ENCODE data around the gene CDH12. TPM values are rescaled to one million over a fixed set of nuclear protein-coding genes. Genes with fewer than 3 reads are reported as not detected.

Gene CDH12
- polyA plus RNA-seq, 2 of the 4 experiments (the other 2 are of a cell fraction) = 0.04 TPM; not detected in 1

DNA sequence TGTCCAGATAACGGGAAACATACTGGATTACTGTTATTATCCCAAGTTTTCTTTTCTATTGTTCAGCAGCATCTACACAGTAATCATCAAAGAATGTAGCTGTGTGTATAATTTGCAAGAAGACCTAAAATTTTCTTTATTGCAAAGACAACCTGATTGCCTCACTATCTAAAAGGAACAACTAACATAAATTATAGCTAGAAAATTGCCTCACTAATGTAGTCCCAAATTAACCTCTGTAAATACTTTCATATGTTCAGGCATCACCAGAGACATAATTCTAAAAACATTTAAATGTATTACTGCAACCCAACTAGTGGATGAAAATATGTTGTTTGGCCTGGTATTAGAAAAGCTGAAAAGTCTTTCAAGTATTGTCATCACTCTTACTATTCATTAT is 275.4 kb downstream of the CDH12 start:
- FAIRE-seq = no peak
- POLR2A ChIA-PET = no interaction called here
- TF ChIP-seq, protein P1, sequence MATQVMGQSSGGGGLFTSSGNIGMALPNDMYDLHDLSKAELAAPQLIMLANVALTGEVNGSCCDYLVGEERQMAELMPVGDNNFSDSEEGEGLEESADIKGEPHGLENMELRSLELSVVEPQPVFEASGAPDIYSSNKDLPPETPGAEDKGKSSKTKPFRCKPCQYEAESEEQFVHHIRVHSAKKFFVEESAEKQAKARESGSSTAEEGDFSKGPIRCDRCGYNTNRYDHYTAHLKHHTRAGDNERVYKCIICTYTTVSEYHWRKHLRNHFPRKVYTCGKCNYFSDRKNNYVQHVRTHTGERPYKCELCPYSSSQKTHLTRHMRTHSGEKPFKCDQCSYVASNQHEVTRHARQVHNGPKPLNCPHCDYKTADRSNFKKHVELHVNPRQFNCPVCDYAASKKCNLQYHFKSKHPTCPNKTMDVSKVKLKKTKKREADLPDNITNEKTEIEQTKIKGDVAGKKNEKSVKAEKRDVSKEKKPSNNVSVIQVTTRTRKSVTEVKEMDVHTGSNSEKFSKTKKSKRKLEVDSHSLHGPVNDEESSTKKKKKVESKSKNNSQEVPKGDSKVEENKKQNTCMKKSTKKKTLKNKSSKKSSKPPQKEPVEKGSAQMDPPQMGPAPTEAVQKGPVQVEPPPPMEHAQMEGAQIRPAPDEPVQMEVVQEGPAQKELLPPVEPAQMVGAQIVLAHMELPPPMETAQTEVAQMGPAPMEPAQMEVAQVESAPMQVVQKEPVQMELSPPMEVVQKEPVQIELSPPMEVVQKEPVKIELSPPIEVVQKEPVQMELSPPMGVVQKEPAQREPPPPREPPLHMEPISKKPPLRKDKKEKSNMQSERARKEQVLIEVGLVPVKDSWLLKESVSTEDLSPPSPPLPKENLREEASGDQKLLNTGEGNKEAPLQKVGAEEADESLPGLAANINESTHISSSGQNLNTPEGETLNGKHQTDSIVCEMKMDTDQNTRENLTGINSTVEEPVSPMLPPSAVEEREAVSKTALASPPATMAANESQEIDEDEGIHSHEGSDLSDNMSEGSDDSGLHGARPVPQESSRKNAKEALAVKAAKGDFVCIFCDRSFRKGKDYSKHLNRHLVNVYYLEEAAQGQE (IDR thresholded peaks at IDR 0.05) = no peak
- TF ChIP-seq JUN (IDR thresholded peaks at IDR 0.05) (no peak), KDM1A (IDR thresholded peaks at IDR 0.05; ENCODE audit: low read depth) (no peak), TFCP2L1 (CRISPR knock-in tag; IDR thresholded peaks at IDR 0.05) (no peak), HOXB13 (CRISPR knock-in tag; IDR thresholded peaks at IDR 0.05; ENCODE audit: low read depth) (no peak), EHF (CRISPR knock-in tag; IDR thresholded peaks at IDR 0.05) (no peak), MAFK (IDR thresholded peaks at IDR 0.05; ENCODE audit: partially characterized antibody) (no peak), NFE2L2 (conservative IDR thresholded peaks at IDR 0.05; ENCODE audit: low read length) (no peak), ZSCAN20 (CRISPR knock-in tag; IDR thresholded peaks at IDR 0.05) (no peak), POLR2AphosphoS2 (conservative IDR thresholded peaks at IDR 0.05; ENCODE audit: low read length) (no peak), JUNB (IDR thresholded peaks at IDR 0.05) (no peak), BHLHE40 (IDR thresholded peaks at IDR 0.05; ENCODE audit: low read depth, low read length) (no peak), FOSL2 (IDR thresholded peaks at IDR 0.05) (no peak), FOSL2 (CRISPR knock-in tag; IDR thresholded peaks at IDR 0.05) (no peak), KDM5A (IDR thresholded peaks at IDR 0.05) (no peak)
- H3K9me3 ChIP-seq = no peaks in the 10 kb centered on the region
- no peak for DNase-seq (ENCODE audit: low read depth in 1 of 2, low spot score in 1 of 2)
- ATAC-seq = no peak
- H3K4me2 ChIP-seq = no peak overlapping the region
- H3K27ac ChIP-seq = no peak overlapping the region
- no peak overlapping the region for H3K4me3 ChIP-seq
- CTCF ChIA-PET = no interaction called here
- 6% methylated on average over 1 of the region's 1 CpG for WGBS (ENCODE audit: missing lambda C conversion rate)
- no peaks in the 10 kb centered on the region for H3K4me1 ChIP-seq

DNA sequence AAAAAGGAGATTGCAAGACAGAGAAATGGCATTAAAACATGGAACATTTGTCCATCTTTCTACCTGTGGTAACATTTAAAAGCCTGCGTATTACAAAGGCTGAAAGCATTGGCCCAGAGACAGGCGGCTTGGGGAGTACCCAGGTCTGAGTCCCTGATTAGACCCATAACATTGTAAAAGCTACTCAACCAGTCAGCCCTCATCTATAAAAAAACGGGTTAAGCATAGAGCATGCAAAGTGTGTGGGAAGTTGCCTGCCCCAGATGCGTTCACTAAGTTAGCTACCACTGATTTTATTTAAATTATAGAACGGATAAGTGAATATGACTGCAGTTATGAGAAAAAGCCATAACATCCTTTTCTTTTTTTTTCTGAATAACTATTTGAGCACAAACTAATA is 276.1 kb downstream of the CDH12 start:
- Histone ChIP-seq H3K4me3 (no peak overlapping the region), H3K9me3 (no peaks in the 10 kb centered on the region), H3K4me1 (no peaks in the 10 kb centered on the region), H3K27ac (no peak overlapping the region), H3K4me2 (no peak overlapping the region)
- WGBS (ENCODE audit: missing lambda C conversion rate) = 26% methylated on average over 5 of the region's 5 CpGs
- no peak for FAIRE-seq
- POLR2A ChIA-PET = no interaction called here
- no peak for DNase-seq (ENCODE audit: low read depth in 1 of 2, low spot score in 1 of 2)
- CTCF ChIA-PET = interaction anchor here (0.6 kb wide), 1 partner anchor 564 kb away, joined by 3 read pairs; no protein-coding TSS in a partner anchor
- ATAC-seq = no peak
- TF ChIP-seq TFCP2L1 (CRISPR knock-in tag; IDR thresholded peaks at IDR 0.05) (no peak), MAFK (IDR thresholded peaks at IDR 0.05; ENCODE audit: partially characterized antibody) (no peak), KDM5A (IDR thresholded peaks at IDR 0.05) (no peak)

DNA sequence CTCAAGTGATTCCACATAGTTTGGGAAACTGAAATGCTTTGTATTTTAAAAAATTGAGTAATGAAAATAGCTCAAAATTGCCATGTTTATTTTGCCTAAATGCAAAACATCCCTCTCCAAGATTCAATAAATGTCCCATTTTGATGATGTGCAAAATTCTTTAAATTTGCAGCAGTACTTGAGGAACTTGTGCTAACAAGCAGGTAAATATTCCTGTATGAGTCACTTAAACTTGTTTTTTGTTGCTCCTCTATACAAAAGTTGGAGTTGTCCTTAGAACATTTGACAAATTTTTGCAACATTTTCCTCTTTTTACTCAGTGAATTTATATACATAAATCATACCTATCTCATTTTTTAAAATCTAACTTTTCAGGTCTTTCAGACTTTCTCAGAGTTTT is 280.2 kb downstream of the CDH12 start:
- H3K4me2 ChIP-seq = no peak overlapping the region
- H3K4me3 ChIP-seq = no peak overlapping the region
- TF ChIP-seq, protein P1 (IDR thresholded peaks at IDR 0.05) = no peak
- TF ChIP-seq ZNF302 (CRISPR knock-in tag; IDR thresholded peaks at IDR 0.05) (no peak), ESRRA (IDR thresholded peaks at IDR 0.05; ENCODE audit: borderline replicate concordance, low read length) (no peak), RFX5 (IDR thresholded peaks at IDR 0.05) (no peak), HDAC2 (IDR thresholded peaks at IDR 0.05) (no peak), PHF8 (IDR thresholded peaks at IDR 0.05; ENCODE audit: borderline replicate concordance, low read depth) (no peak), GATA3 (IDR thresholded peaks at IDR 0.05; ENCODE audit: borderline replicate concordance) (no peak), JUNB (IDR thresholded peaks at IDR 0.05) (no peak), KDM1A (IDR thresholded peaks at IDR 0.05; ENCODE audit: low read depth) (no peak)
- no peaks in the 10 kb centered on the region for H3K9me3 ChIP-seq
- no peak for DNase-seq (ENCODE audit: low read depth in 1 of 2, low spot score in 1 of 2)
- no peak for FAIRE-seq
- H3K4me1 ChIP-seq = no peaks in the 10 kb centered on the region
- ATAC-seq = no peak
- POLR2A ChIA-PET = no interaction called here
- CTCF ChIA-PET = no interaction called here
- H3K27ac ChIP-seq = no peak overlapping the region
